ENCODE data around the gene ADAMTS4.

GRCh38 chr1:161190962-161191521, 7.8 kb downstream of the ADAMTS4 start:
- TF ChIP-seq, protein P1, sequence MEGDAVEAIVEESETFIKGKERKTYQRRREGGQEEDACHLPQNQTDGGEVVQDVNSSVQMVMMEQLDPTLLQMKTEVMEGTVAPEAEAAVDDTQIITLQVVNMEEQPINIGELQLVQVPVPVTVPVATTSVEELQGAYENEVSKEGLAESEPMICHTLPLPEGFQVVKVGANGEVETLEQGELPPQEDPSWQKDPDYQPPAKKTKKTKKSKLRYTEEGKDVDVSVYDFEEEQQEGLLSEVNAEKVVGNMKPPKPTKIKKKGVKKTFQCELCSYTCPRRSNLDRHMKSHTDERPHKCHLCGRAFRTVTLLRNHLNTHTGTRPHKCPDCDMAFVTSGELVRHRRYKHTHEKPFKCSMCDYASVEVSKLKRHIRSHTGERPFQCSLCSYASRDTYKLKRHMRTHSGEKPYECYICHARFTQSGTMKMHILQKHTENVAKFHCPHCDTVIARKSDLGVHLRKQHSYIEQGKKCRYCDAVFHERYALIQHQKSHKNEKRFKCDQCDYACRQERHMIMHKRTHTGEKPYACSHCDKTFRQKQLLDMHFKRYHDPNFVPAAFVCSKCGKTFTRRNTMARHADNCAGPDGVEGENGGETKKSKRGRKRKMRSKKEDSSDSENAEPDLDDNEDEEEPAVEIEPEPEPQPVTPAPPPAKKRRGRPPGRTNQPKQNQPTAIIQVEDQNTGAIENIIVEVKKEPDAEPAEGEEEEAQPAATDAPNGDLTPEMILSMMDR (IDR thresholded peaks at IDR 0.05): no peak
- no peak for TF ChIP-seq POLR2A (IDR thresholded peaks at IDR 0.05)

Data from lower leg skin (tissue), 3 donors.